ENCODE data around the gene DNAI7.

The DNAI7 gene

GRCh38 chr12:25195056-25195971 lies at the start of gene DNAI7, which contains the start of gene ETFRF1:
Gene DNAI7 (minus strand): TSS chr12:25195160. CDS start chr12:25195078, 82 bp downstream.
Gene ETFRF1 (plus strand): TSS chr12:25195237. CDS start chr12:25203957, 8,720 bp downstream.
- Histone ChIP-seq H3K36me3 (ENCODE audit: insufficient read depth, insufficient read length, low read length) (peaks cover 13% of the 10 kb centered on the region), H3K9ac (ENCODE audit: insufficient read length, low read depth) (peak within 1 kb of the TSS; percentile 82), H3K4me3 (ENCODE audit: insufficient read length, low read depth) (peak within 1 kb of the TSS; percentile 58), H3K4me1 (ENCODE audit: insufficient read depth, insufficient read length) (no peaks in the 10 kb centered on the region), H3K27me3 (ENCODE audit: insufficient read depth, insufficient read length) (no peaks in the 10 kb centered on the region), H3K9me3 (ENCODE audit: insufficient read depth, low read length) (no peaks in the 10 kb centered on the region)
- no peak for TF ChIP-seq YY1 (IDR thresholded peaks at IDR 0.05; ENCODE audit: insufficient read depth, insufficient read length)
- TF ChIP-seq ZNF274 (IDR thresholded peaks at IDR 0.05; ENCODE audit: low read depth, low read length) = no peak
- TF ChIP-seq SUZ12 (IDR thresholded peaks at IDR 0.05; ENCODE audit: extremely low read depth, insufficient read depth, insufficient read length) = no peak
- DNase-seq (ENCODE audit: low read depth, low spot score) = peak; percentile 100

GRCh38 chr12:25243680-25243990 lies 48.7 kb upstream of the DNAI7 start:
- no peaks in the 10 kb centered on the region for H3K4me1 ChIP-seq (ENCODE audit: insufficient read depth, insufficient read length)
- H3K36me3 ChIP-seq (ENCODE audit: insufficient read depth, insufficient read length, low read length) = peaks cover 73% of the 10 kb centered on the region
- no peaks in the 10 kb centered on the region for H3K27me3 ChIP-seq (ENCODE audit: insufficient read depth, insufficient read length)
- no peaks in the 10 kb centered on the region for H3K9me3 ChIP-seq (ENCODE audit: insufficient read depth, low read length)
- DNase-seq (ENCODE audit: low read depth, low spot score) = no peak
- no peak overlapping the region for H3K4me3 ChIP-seq (ENCODE audit: insufficient read length, low read depth)
- H3K9ac ChIP-seq (ENCODE audit: insufficient read length, low read depth) = no peak overlapping the region
- TF ChIP-seq YY1 (IDR thresholded peaks at IDR 0.05; ENCODE audit: insufficient read depth, insufficient read length) (no peak), SUZ12 (IDR thresholded peaks at IDR 0.05; ENCODE audit: extremely low read depth, insufficient read depth, insufficient read length) (no peak), ZNF274 (IDR thresholded peaks at IDR 0.05; ENCODE audit: low read depth, low read length) (no peak)

GRCh38 chr12:25242981-25243679 lies 48.2 kb upstream of the DNAI7 start:
- Histone ChIP-seq H3K9me3 (ENCODE audit: insufficient read depth, low read length) (no peaks in the 10 kb centered on the region), H3K4me1 (ENCODE audit: insufficient read depth, insufficient read length) (no peaks in the 10 kb centered on the region), H3K9ac (ENCODE audit: insufficient read length, low read depth) (no peak overlapping the region), H3K27me3 (ENCODE audit: insufficient read depth, insufficient read length) (no peaks in the 10 kb centered on the region), H3K4me3 (ENCODE audit: insufficient read length, low read depth) (no peak overlapping the region), H3K36me3 (ENCODE audit: insufficient read depth, insufficient read length, low read length) (peaks cover 73% of the 10 kb centered on the region)
- DNase-seq (ENCODE audit: low read depth, low spot score) = no peak
- no peak for TF ChIP-seq SUZ12 (IDR thresholded peaks at IDR 0.05; ENCODE audit: extremely low read depth, insufficient read depth, insufficient read length)

GRCh38 chr12:25241167-25242020 lies 46.4 kb upstream of the DNAI7 start:
- TF ChIP-seq YY1 (IDR thresholded peaks at IDR 0.05; ENCODE audit: insufficient read depth, insufficient read length) (no peak), SUZ12 (IDR thresholded peaks at IDR 0.05; ENCODE audit: extremely low read depth, insufficient read depth, insufficient read length) (no peak), ZNF274 (IDR thresholded peaks at IDR 0.05; ENCODE audit: low read depth, low read length) (no peak)
- no peaks in the 10 kb centered on the region for H3K27me3 ChIP-seq (ENCODE audit: insufficient read depth, insufficient read length)
- H3K36me3 ChIP-seq (ENCODE audit: insufficient read depth, insufficient read length, low read length) = peaks cover 75% of the 10 kb centered on the region
- no peak overlapping the region for H3K9ac ChIP-seq (ENCODE audit: insufficient read length, low read depth)
- H3K9me3 ChIP-seq (ENCODE audit: insufficient read depth, low read length) = no peaks in the 10 kb centered on the region
- H3K4me3 ChIP-seq (ENCODE audit: insufficient read length, low read depth) = no peak overlapping the region
- peak; percentile 56 for DNase-seq (ENCODE audit: low read depth, low spot score)
- H3K4me1 ChIP-seq (ENCODE audit: insufficient read depth, insufficient read length) = no peaks in the 10 kb centered on the region

GRCh38 chr12:25236626-25237025 lies 41.7 kb upstream of the DNAI7 start:
- no peaks in the 10 kb centered on the region for H3K27me3 ChIP-seq (ENCODE audit: insufficient read depth, insufficient read length)
- TF ChIP-seq YY1 (IDR thresholded peaks at IDR 0.05; ENCODE audit: insufficient read depth, insufficient read length) = no peak
- no peak for TF ChIP-seq SUZ12 (IDR thresholded peaks at IDR 0.05; ENCODE audit: extremely low read depth, insufficient read depth, insufficient read length)
- TF ChIP-seq ZNF274 (IDR thresholded peaks at IDR 0.05; ENCODE audit: low read depth, low read length) = no peak
- H3K4me1 ChIP-seq (ENCODE audit: insufficient read depth, insufficient read length) = no peaks in the 10 kb centered on the region
- H3K9ac ChIP-seq (ENCODE audit: insufficient read length, low read depth) = no peak overlapping the region
- no peak for DNase-seq (ENCODE audit: low read depth, low spot score)
- H3K36me3 ChIP-seq (ENCODE audit: insufficient read depth, insufficient read length, low read length) = peaks cover 73% of the 10 kb centered on the region
- H3K9me3 ChIP-seq (ENCODE audit: insufficient read depth, low read length) = no peaks in the 10 kb centered on the region
- no peak overlapping the region for H3K4me3 ChIP-seq (ENCODE audit: insufficient read length, low read depth)

GRCh38 chr12:25236190-25236589 lies 41.2 kb upstream of the DNAI7 start:
- Histone ChIP-seq H3K27me3 (ENCODE audit: insufficient read depth, insufficient read length) (no peaks in the 10 kb centered on the region), H3K9ac (ENCODE audit: insufficient read length, low read depth) (no peak overlapping the region), H3K4me3 (ENCODE audit: insufficient read length, low read depth) (no peak overlapping the region), H3K9me3 (ENCODE audit: insufficient read depth, low read length) (no peaks in the 10 kb centered on the region), H3K36me3 (ENCODE audit: insufficient read depth, insufficient read length, low read length) (peaks cover 70% of the 10 kb centered on the region), H3K4me1 (ENCODE audit: insufficient read depth, insufficient read length) (no peaks in the 10 kb centered on the region)
- no peak for TF ChIP-seq SUZ12 (IDR thresholded peaks at IDR 0.05; ENCODE audit: extremely low read depth, insufficient read depth, insufficient read length)
- no peak for TF ChIP-seq YY1 (IDR thresholded peaks at IDR 0.05; ENCODE audit: insufficient read depth, insufficient read length)
- no peak for TF ChIP-seq ZNF274 (IDR thresholded peaks at IDR 0.05; ENCODE audit: low read depth, low read length)
- no peak for DNase-seq (ENCODE audit: low read depth, low spot score)
